Naive thymus-derived CD8-positive, alpha-beta T cell (primary cell): ENCODE data around the gene CPVL. TPM values are rescaled to one million over a fixed set of nuclear protein-coding genes. Genes with fewer than 3 reads are reported as not detected.

Source experiments
- ATAC-seq, 2 donors: fragments of 150-1000 bp; cut with Tn5 transposase in 1 of 2; sonication (Bioruptor Pico), chemical (Tn5 transposase) in 1 of 2; 1 replicate in 1 of 2; 2 replicates in 1 of 2; pipeline ENCODE4 v1.10.0; 2021; ENCODE audit warnings: mild to moderate bottlenecking in 2 of 2, moderate library complexity in 2 of 2
- POLR2A ChIA-PET: fragments of 350-600 bp; sonication (Branson Sonifier 250); formaldehyde crosslinking; loops from one replicate; lab custom pipeline; 2021; ENCODE audit warnings: antibody characterized with exemption; lab: Charles Lee
- DNase-seq, 10 donors: peaks; one replicate each; pipeline versions ENCODE4 v3.0.0 to v3.0.0-alpha.2; 2020 to 2022
- H3K27ac Mint-ChIP-seq, 10 donors: one replicate each; pipeline ENCODE4 v1.8.0; 2020 to 2022; ENCODE audit warnings: mild to moderate bottlenecking in 10 of 10, mixed read lengths in 10 of 10, moderate library complexity in 4 of 10, inconsistent platforms in 1 of 10
- H3K27me3 Mint-ChIP-seq, 5 donors: one replicate each; pipeline ENCODE4 v1.8.0; 2021 to 2022; ENCODE audit warnings: mixed read lengths in 5 of 5
- H3K36me3 Mint-ChIP-seq, 3 donors: one replicate each; pipeline ENCODE4 v1.8.0; 2020 to 2022; ENCODE audit warnings: mixed read lengths in 3 of 3, mild to moderate bottlenecking in 2 of 3, inconsistent platforms in 1 of 3
- H3K4me1 Mint-ChIP-seq, 4 donors: one replicate each; pipeline ENCODE4 v1.8.0; 2021 to 2022; ENCODE audit warnings: mixed read lengths in 4 of 4
- H3K4me3 Mint-ChIP-seq, 10 donors: one replicate each; pipeline ENCODE4 v1.8.0; 2020 to 2022; ENCODE audit warnings: mild to moderate bottlenecking in 10 of 10, mixed read lengths in 10 of 10, moderate library complexity in 6 of 10, inconsistent platforms in 1 of 10
- H3K9me3 Mint-ChIP-seq, 9 donors: one replicate each; pipeline ENCODE4 v1.8.0; 2020 to 2022; ENCODE audit warnings: mixed read lengths in 9 of 9, mild to moderate bottlenecking in 3 of 9, inconsistent platforms in 1 of 9, moderate library complexity in 1 of 9
- polyA plus RNA-seq, 3 donors: library from polyadenylated mRNA; unstranded; fragments of 300-500 nt; fragmentation: Illumina TruSeq; gene quantifications; one replicate each; pipeline ENCODE4 v1.2.3, GENCODE V29; 2021
- total RNA-seq, 8 experiments: library from RNA in 2 of 8; stranded (reverse) in 2 of 8; gene quantifications; one replicate each; pipeline ENCODE4 v1.2.3 and lab custom pipeline; 2021 to 2026

The CPVL gene
- total and polyA plus RNA-seq, 5 experiments from 2014 or later = 0.70 to 1.4 (median 0.98) TPM; not detected in 1

DNA sequence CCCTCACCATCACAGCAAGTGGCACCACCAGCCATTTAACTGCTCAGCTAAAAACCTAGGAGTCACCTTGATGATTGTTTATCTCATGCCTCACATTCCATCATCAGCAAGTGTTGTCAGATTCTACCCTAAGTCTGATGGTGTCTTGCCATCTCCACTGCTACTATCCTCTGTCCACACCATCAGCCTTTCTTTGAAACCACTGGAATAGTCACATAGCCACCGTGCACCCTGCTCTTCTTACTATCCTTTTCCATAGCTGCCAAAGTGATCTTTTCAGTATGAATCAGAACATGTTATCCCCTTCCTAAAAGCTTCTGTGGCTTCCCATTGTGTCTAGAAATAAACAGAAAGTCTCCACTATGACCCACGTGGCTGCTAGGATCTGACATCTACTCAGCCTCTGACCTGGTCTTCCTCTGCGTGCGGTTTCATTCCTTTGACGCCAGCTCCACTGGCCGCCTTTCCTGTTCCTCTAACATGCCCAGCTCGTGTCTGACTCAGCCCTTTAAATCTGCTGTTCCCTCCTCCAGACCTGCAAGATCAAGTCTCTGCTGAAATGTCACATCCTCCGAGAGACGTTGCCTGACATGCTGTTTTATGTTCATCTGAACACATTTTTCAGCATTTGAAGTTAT, 31.7 kb upstream of the CPVL start:
- H3K4me1 Mint-ChIP-seq = peaks cover 3 to 8% (median 6%) of the 10 kb centered on the region in 4 donors
- H3K4me3 Mint-ChIP-seq = no peak overlapping the region
- peak overlapping the region in 1 of 10 donors; percentile 27 for H3K27ac Mint-ChIP-seq
- no peaks in the 10 kb centered on the region for H3K36me3 Mint-ChIP-seq
- peaks cover 0 to 3% (median 0%) of the 10 kb centered on the region in 9 donors for H3K9me3 Mint-ChIP-seq
- ATAC-seq = peak in 1 of 2 donors; percentile 30
- POLR2A ChIA-PET = no interaction called here
- H3K27me3 Mint-ChIP-seq = peaks cover 3 to 16% (median 6%) of the 10 kb centered on the region in 5 donors
- DNase-seq = no peak

GRCh38 chr7:29173458-29173857, 27.1 kb upstream of the CPVL start:
- peaks cover 6 to 15% (median 12%) of the 10 kb centered on the region in 5 donors for H3K27me3 Mint-ChIP-seq
- peaks cover 3 to 7% (median 6%) of the 10 kb centered on the region in 4 donors for H3K4me1 Mint-ChIP-seq
- no peak for DNase-seq
- peaks cover 0 to 3% (median 0%) of the 10 kb centered on the region in 9 donors for H3K9me3 Mint-ChIP-seq
- POLR2A ChIA-PET = no interaction called here
- ATAC-seq = no peak
- H3K4me3 Mint-ChIP-seq = no peak overlapping the region
- H3K36me3 Mint-ChIP-seq = no peaks in the 10 kb centered on the region
- no peak overlapping the region for H3K27ac Mint-ChIP-seq

- no peak overlapping the region for H3K27ac Mint-ChIP-seq
- peaks cover 0 to 13% (median 4%) of the 10 kb centered on the region in 9 donors for H3K9me3 Mint-ChIP-seq
- POLR2A ChIA-PET = no interaction called here
- H3K36me3 Mint-ChIP-seq = peaks cover 0 to 5% (median 0%) of the 10 kb centered on the region in 3 donors
- peaks cover 4 to 12% (median 6%) of the 10 kb centered on the region in 5 donors for H3K27me3 Mint-ChIP-seq
- no peak overlapping the region for H3K4me3 Mint-ChIP-seq
- DNase-seq (no peak), ATAC-seq (no peak)
- H3K4me1 Mint-ChIP-seq = no peaks in the 10 kb centered on the region
Observed at GRCh38 chr7:29170781-29171180, 24.4 kb upstream of the CPVL start.

DNA sequence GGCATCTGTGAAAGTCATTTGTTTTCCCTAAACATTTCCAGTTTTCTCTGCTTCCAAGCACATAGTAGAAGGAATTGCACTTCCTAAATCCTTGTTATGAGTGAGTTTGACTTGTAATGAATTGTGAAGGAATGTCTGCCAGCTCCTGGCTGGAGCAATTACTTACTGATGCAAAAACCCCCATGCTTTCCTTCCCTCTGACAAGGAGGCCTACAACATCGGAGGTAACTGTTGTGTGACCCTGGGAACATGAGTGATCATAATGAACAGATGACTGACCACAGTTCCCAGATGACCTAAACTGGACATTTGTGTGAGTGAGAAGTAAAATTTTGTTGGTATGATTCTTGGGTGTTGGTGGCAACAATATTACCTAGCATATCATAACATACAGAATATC, 21.4 kb upstream of the CPVL start:
- no peak overlapping the region for H3K27ac Mint-ChIP-seq
- POLR2A ChIA-PET = no interaction called here
- H3K4me1 Mint-ChIP-seq = no peaks in the 10 kb centered on the region
- peaks cover 2 to 12% (median 4%) of the 10 kb centered on the region in 5 donors for H3K27me3 Mint-ChIP-seq
- peaks cover 0 to 9% (median 2%) of the 10 kb centered on the region in 3 donors for H3K36me3 Mint-ChIP-seq
- ATAC-seq = no peak
- no peak for DNase-seq
- H3K4me3 Mint-ChIP-seq = peak overlapping the region in 1 of 10 donors; percentile 26
- peaks cover 0 to 31% (median 5%) of the 10 kb centered on the region in 9 donors for H3K9me3 Mint-ChIP-seq

DNA sequence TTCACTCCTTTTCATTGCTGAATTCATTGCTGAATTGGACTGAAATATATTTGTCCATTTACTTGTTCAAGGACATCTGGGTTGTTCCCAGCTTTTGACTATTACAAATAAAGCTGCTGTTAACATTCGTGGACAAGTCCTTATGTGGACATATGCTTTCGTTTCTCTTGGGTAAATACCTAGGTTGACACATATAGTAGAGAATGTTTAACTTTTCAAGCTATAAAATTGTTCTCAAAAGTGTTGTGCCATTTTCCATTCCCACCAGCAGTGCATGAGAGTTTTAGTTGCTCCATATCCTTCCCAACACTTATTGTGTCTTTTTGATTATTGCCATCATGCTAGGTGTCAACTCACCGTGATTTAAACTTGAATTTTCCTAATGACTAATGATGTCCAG, 17.5 kb upstream of the CPVL start:
- no peak overlapping the region for H3K27ac Mint-ChIP-seq
- no peaks in the 10 kb centered on the region for H3K4me1 Mint-ChIP-seq
- H3K4me3 Mint-ChIP-seq = no peak overlapping the region
- peaks cover 9 to 16% (median 14%) of the 10 kb centered on the region in 5 donors for H3K27me3 Mint-ChIP-seq
- peaks cover 0 to 31% (median 5%) of the 10 kb centered on the region in 9 donors for H3K9me3 Mint-ChIP-seq
- ATAC-seq = no peak
- DNase-seq = no peak
- peaks cover 0 to 9% (median 2%) of the 10 kb centered on the region in 3 donors for H3K36me3 Mint-ChIP-seq
- POLR2A ChIA-PET = no interaction called here

- H3K27me3 Mint-ChIP-seq = peaks cover 9 to 16% (median 13%) of the 10 kb centered on the region in 5 donors
- peaks cover 0 to 31% (median 5%) of the 10 kb centered on the region in 9 donors for H3K9me3 Mint-ChIP-seq
- H3K27ac Mint-ChIP-seq = no peak overlapping the region
- no peak overlapping the region for H3K4me3 Mint-ChIP-seq
- no peaks in the 10 kb centered on the region for H3K4me1 Mint-ChIP-seq
- ATAC-seq (no peak), DNase-seq (no peak)
- H3K36me3 Mint-ChIP-seq = peaks cover 0 to 9% (median 2%) of the 10 kb centered on the region in 3 donors
- POLR2A ChIA-PET = no interaction called here
Observed at GRCh38 chr7:29162577-29162976, 16.2 kb upstream of the CPVL start.

- no peak overlapping the region for H3K27ac Mint-ChIP-seq
- H3K27me3 Mint-ChIP-seq = peaks cover 9 to 16% (median 14%) of the 10 kb centered on the region in 5 donors
- peaks cover 2 to 10% (median 9%) of the 10 kb centered on the region in 4 donors for H3K4me1 Mint-ChIP-seq
- peaks cover 0 to 5% (median 2%) of the 10 kb centered on the region in 3 donors for H3K36me3 Mint-ChIP-seq
- POLR2A ChIA-PET = no interaction called here
- ATAC-seq (no peak), DNase-seq (no peak)
- H3K9me3 Mint-ChIP-seq = peaks cover 0 to 23% (median 3%) of the 10 kb centered on the region in 9 donors
- no peak overlapping the region for H3K4me3 Mint-ChIP-seq
Observed at GRCh38 chr7:29161231-29161630, 14.9 kb upstream of the CPVL start.

DNA sequence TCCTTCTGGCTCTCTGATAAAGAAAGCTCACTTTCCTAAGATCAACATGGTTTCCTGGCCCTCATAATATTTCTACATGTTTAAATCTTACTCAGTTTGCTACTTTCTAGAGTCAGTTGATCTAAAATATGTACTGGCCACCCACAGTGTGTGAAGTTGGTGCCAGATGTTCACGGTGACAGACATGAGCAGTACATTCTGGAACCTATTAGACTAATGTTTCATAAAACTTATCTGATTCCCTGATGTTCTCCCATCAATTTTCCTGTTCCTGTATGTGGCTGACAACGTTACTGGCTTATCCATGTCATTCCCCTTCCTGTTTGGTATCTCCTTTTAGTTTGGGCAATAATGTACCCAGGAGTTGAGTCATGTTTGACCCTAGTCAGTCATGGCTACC, 13.7 kb upstream of the CPVL start:
- H3K4me3 Mint-ChIP-seq = no peak overlapping the region
- H3K4me1 Mint-ChIP-seq = peaks cover 2 to 10% (median 9%) of the 10 kb centered on the region in 4 donors
- peaks cover 0 to 2% (median 0%) of the 10 kb centered on the region in 3 donors for H3K36me3 Mint-ChIP-seq
- H3K27ac Mint-ChIP-seq = no peak overlapping the region
- peaks cover 9 to 20% (median 14%) of the 10 kb centered on the region in 5 donors for H3K27me3 Mint-ChIP-seq
- ATAC-seq (no peak), DNase-seq (no peak)
- H3K9me3 Mint-ChIP-seq = peaks cover 0 to 13% (median 0%) of the 10 kb centered on the region in 9 donors
- POLR2A ChIA-PET = no interaction called here

DNA sequence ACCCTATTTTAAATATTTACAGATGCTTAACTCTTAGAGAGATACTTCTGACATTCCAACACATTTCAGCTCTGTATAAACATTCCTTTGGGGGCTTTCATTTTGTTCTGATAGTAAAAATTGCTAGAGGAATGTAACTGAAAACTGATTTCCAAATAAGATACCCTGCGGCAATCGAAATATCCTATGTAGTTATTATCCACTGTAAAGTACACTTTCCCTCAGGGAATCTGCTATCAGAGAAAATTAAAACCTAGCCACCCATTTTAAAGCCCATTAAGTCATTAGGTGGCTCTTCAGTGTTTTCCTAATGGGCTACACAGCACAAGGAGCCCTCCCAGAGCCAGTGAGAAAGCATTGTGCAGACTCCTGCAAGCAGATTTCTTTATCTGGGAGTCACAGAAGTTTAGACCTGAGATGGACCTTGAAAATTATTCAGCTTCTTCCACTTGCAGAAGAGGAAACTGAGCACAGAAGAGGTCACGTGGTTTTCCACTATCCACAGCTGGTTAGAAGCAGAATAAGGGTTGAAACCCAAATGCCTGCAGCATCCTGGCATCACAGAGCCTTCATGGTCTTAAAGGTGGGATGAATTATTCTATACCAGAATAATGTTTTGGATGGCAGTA, 12.6 kb upstream of the CPVL start:
- no peak overlapping the region for H3K4me3 Mint-ChIP-seq
- H3K4me1 Mint-ChIP-seq = peaks cover 2 to 10% (median 9%) of the 10 kb centered on the region in 4 donors
- peaks cover 9 to 20% (median 14%) of the 10 kb centered on the region in 5 donors for H3K27me3 Mint-ChIP-seq
- H3K27ac Mint-ChIP-seq = no peak overlapping the region
- H3K36me3 Mint-ChIP-seq = no peaks in the 10 kb centered on the region
- DNase-seq = no peak
- POLR2A ChIA-PET = no interaction called here
- peaks cover 0 to 2% (median 0%) of the 10 kb centered on the region in 9 donors for H3K9me3 Mint-ChIP-seq
- no peak for ATAC-seq

DNA sequence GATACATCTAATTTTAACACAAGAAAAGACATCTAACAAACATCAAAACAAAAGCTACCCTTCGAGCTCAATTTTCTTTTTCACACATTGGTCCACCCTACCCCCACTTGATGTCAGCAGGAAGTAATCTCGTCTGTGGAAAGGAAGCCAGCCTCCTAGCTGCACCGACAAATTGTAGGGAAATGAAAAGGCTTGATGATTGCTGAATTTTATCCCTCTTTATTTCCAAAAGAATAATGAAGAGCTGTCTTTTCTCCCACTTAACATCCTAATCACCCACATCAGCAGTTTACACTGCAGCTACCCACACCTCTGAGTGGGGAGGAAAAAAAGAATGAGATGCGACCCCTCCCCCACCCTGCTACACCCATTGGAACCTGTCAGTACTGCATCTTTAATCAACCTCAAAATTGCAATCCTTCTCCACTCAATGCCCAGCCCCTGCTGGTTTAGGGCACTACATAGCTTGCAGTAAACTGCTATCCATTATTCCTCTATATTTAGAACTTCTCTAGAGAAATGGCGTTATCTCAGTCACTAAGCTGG, 10.6 kb upstream of the CPVL start:
- Mint-ChIP-seq H3K27ac (no peak overlapping the region), H3K4me3 (peak overlapping the region in 3 of 10 donors; percentile 13 to 24 (median 15)), H3K4me1 (peaks cover 2 to 10% (median 9%) of the 10 kb centered on the region in 4 donors), H3K27me3 (peaks cover 8 to 20% (median 14%) of the 10 kb centered on the region in 5 donors), H3K36me3 (no peaks in the 10 kb centered on the region), H3K9me3 (peaks cover 0 to 2% (median 0%) of the 10 kb centered on the region in 9 donors)
- peak in 1 of 2 donors; percentile 25 for ATAC-seq
- peak in 2 of 10 donors; percentile 2 to 12 for DNase-seq
- POLR2A ChIA-PET = no interaction called here

- Mint-ChIP-seq H3K9me3 (peaks cover 0 to 2% (median 0%) of the 10 kb centered on the region in 9 donors), H3K4me3 (no peak overlapping the region), H3K27ac (no peak overlapping the region), H3K36me3 (no peaks in the 10 kb centered on the region), H3K4me1 (peaks cover 2 to 10% (median 9%) of the 10 kb centered on the region in 4 donors), H3K27me3 (peaks cover under 1 to 6% (median 3%) of the 10 kb centered on the region in 5 donors)
- DNase-seq = no peak
- no peak for ATAC-seq
- POLR2A ChIA-PET = no interaction called here
Observed at GRCh38 chr7:29154076-29154475, 7.7 kb upstream of the CPVL start.

- H3K27ac Mint-ChIP-seq = no peak overlapping the region
- POLR2A ChIA-PET = no interaction called here
Observed at GRCh38 chr7:29150856-29151255, 4.5 kb upstream of the CPVL start.

More at GRCh38 chr7:29150856-29151255, 4.5 kb upstream of the CPVL start:
- H3K9me3 Mint-ChIP-seq = peaks cover 0 to 5% (median 0%) of the 10 kb centered on the region in 9 donors
- H3K36me3 Mint-ChIP-seq = no peaks in the 10 kb centered on the region
- DNase-seq (no peak), ATAC-seq (no peak)
- H3K4me1 Mint-ChIP-seq = peaks cover 0 to 13% (median 6%) of the 10 kb centered on the region in 4 donors
- peaks cover 14 to 26% (median 22%) of the 10 kb centered on the region in 5 donors for H3K27me3 Mint-ChIP-seq
- H3K4me3 Mint-ChIP-seq = no peak overlapping the region
